Measurements from ENCODE around the gene GAREM1.

- no peak for TF ChIP-seq CTCF (IDR thresholded peaks at IDR 0.05; ENCODE audit: low read depth, low read length, missing input control)
- TF ChIP-seq HNF4G (IDR thresholded peaks at IDR 0.05) = no peak
- no peak for TF ChIP-seq ZBTB33 (IDR thresholded peaks at IDR 0.05)
- TF ChIP-seq RXRA (IDR thresholded peaks at IDR 0.05) = no peak
- no peak for TF ChIP-seq REST (IDR thresholded peaks at IDR 0.05)
- TF ChIP-seq RAD21 (IDR thresholded peaks at IDR 0.05) = no peak
- no peak for TF ChIP-seq MAX (IDR thresholded peaks at IDR 0.05)
Measured at GRCh38 chr18:32368991-32369390, 101.7 kb downstream of the GAREM1 start.
